ENCODE results near the gene TOMM20.

- TF ChIP-seq CTCF (IDR thresholded peaks at IDR 0.05; ENCODE audit: poor library complexity) (no peak), EZH2 (IDR thresholded peaks at IDR 0.05; ENCODE audit: borderline replicate concordance) (no peak)
These were observed 30.1 kb downstream of the TOMM20 start for GRCh38 chr1:235098547-235098946.
